T1000 (cell line): ENCODE results near the gene TLE4.
"Not testable (repeated sequence)": the region's sequence is repeated elsewhere in the genome, so short reads cannot be mapped to it uniquely, and the experiment has no call there.

Experiments used
- DNase-seq: peaks from one replicate; lab custom pipeline; 2025; ENCODE audit warnings: mixed read lengths; lab: John Stamatoyannopoulos, UW

Gene TLE4

GRCh38 chr9:79571309-79572031 lies at the start of gene TLE4:
TLE4 (plus strand) TSS chr9:79571965; CDS start chr9:79572791, 826 bp downstream.
- DNase-seq, result peak; percentile 99

- no peak for DNase-seq
These were observed 49.0 kb upstream of the TLE4 start for GRCh38 chr9:79522793-79523192.

GRCh38 chr9:79524266-79524665 lies 47.5 kb upstream of the TLE4 start:
- DNase-seq, result no peak

- no peak for DNase-seq
These were observed 45.6 kb upstream of the TLE4 start for GRCh38 chr9:79526149-79526672.

GRCh38 chr9:79535534-79535933 lies 36.2 kb upstream of the TLE4 start:
- no peak for DNase-seq

- no peak for DNase-seq
These were observed 33.9 kb upstream of the TLE4 start for GRCh38 chr9:79537838-79538237.

GRCh38 chr9:79542735-79543620 lies 28.8 kb upstream of the TLE4 start:
- DNase-seq, result no peak

- not testable (repeated sequence) for DNase-seq
These were observed 27.4 kb upstream of the TLE4 start for GRCh38 chr9:79544375-79544774.

- DNase-seq, result no peak
These were observed 20.2 kb upstream of the TLE4 start for GRCh38 chr9:79551586-79551985.

- no peak for DNase-seq
These were observed 19.8 kb upstream of the TLE4 start for GRCh38 chr9:79551994-79552393.

- DNase-seq, result peak; percentile 5
These were observed 16.2 kb upstream of the TLE4 start for GRCh38 chr9:79555474-79556089.

- DNase-seq, result no peak
These were observed 12.1 kb upstream of the TLE4 start for GRCh38 chr9:79559495-79560181.

GRCh38 chr9:79562749-79563386 lies 8.9 kb upstream of the TLE4 start:
- no peak for DNase-seq

GRCh38 chr9:79564105-79564504 lies 7.7 kb upstream of the TLE4 start:
- no peak for DNase-seq

- no peak for DNase-seq
These were observed 6.5 kb upstream of the TLE4 start for GRCh38 chr9:79565245-79565644.

- no peak for DNase-seq
These were observed 4.1 kb upstream of the TLE4 start for GRCh38 chr9:79567671-79568098.

GRCh38 chr9:79568337-79569101 lies 3.2 kb upstream of the TLE4 start:
- DNase-seq, result no peak

- no peak for DNase-seq
These were observed 1.8 kb upstream of the TLE4 start for GRCh38 chr9:79569814-79570447.

- DNase-seq, result peak; percentile 62
These were observed 1.1 kb upstream of the TLE4 start for GRCh38 chr9:79570448-79571308.
